Measurements from ENCODE around the gene SCAI.
"Not testable (repeated sequence)": the region's sequence is repeated elsewhere in the genome, so short reads cannot be mapped to it uniquely, and the experiment has no call there.

Gene SCAI

DNA sequence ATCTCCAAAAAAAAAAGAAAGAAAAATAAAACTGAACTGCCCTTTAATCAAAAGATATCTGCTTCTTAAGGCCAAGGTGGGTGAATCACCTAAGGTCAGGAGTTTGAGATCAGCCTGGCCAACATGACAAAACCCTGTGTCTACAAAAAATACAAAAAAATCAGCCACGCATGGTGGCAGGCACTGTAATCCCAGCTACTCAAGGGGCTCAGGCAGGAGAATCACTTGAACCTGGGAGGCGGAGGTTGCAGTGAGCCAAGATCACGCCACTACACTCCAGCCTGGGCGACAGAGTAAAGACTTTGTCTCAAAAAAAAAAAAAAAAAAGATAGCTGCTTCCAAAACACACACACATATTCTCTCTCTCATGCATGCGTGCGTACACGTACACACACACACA lies 17.8 kb downstream of the SCAI start:
- H3K4me3 ChIP-seq (replicated peaks; ENCODE audit: low read depth, low read length): no peak overlapping the region
- DNase-seq (ENCODE audit: extremely low read depth, insufficient read length): no peak
- H3K27me3 ChIP-seq (replicated peaks; ENCODE audit: control insufficient read depth, insufficient read depth, low read length): no peaks in the 10 kb centered on the region
- TF ChIP-seq, protein P1, sequence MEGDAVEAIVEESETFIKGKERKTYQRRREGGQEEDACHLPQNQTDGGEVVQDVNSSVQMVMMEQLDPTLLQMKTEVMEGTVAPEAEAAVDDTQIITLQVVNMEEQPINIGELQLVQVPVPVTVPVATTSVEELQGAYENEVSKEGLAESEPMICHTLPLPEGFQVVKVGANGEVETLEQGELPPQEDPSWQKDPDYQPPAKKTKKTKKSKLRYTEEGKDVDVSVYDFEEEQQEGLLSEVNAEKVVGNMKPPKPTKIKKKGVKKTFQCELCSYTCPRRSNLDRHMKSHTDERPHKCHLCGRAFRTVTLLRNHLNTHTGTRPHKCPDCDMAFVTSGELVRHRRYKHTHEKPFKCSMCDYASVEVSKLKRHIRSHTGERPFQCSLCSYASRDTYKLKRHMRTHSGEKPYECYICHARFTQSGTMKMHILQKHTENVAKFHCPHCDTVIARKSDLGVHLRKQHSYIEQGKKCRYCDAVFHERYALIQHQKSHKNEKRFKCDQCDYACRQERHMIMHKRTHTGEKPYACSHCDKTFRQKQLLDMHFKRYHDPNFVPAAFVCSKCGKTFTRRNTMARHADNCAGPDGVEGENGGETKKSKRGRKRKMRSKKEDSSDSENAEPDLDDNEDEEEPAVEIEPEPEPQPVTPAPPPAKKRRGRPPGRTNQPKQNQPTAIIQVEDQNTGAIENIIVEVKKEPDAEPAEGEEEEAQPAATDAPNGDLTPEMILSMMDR (IDR thresholded peaks at IDR 0.05; ENCODE audit: insufficient read depth, low read length, poor library complexity, severe bottlenecking): no peak
- H3K36me3 ChIP-seq (ENCODE audit: control insufficient read depth, insufficient read depth, low read length): no peaks in the 10 kb centered on the region

- Histone ChIP-seq H3K27me3 (replicated peaks; ENCODE audit: control insufficient read depth, insufficient read depth, low read length) (no peaks in the 10 kb centered on the region), H3K36me3 (ENCODE audit: control insufficient read depth, insufficient read depth, low read length) (no peaks in the 10 kb centered on the region; the same call in 1 of the 2 replicates), H3K4me3 (replicated peaks; ENCODE audit: low read depth, low read length) (no peak overlapping the region)
- DNase-seq (ENCODE audit: extremely low read depth, insufficient read length): no peak
- TF ChIP-seq, protein P1 (IDR thresholded peaks at IDR 0.05; ENCODE audit: insufficient read depth, low read length, poor library complexity, severe bottlenecking): no peak
Observed at GRCh38 chr9:125121146-125121545, 22.2 kb downstream of the SCAI start.

- TF ChIP-seq, protein P1 (IDR thresholded peaks at IDR 0.05; ENCODE audit: insufficient read depth, low read length, poor library complexity, severe bottlenecking): no peak
- Histone ChIP-seq H3K4me3 (replicated peaks; ENCODE audit: low read depth, low read length) (no peak overlapping the region), H3K27me3 (replicated peaks; ENCODE audit: control insufficient read depth, insufficient read depth, low read length) (no peaks in the 10 kb centered on the region), H3K36me3 (ENCODE audit: control insufficient read depth, insufficient read depth, low read length) (no peaks in the 10 kb centered on the region; the same call in 1 of the 2 replicates)
- no peak for DNase-seq (ENCODE audit: extremely low read depth, insufficient read length)
Observed at GRCh38 chr9:125119643-125120286, 23.6 kb downstream of the SCAI start.

DNA sequence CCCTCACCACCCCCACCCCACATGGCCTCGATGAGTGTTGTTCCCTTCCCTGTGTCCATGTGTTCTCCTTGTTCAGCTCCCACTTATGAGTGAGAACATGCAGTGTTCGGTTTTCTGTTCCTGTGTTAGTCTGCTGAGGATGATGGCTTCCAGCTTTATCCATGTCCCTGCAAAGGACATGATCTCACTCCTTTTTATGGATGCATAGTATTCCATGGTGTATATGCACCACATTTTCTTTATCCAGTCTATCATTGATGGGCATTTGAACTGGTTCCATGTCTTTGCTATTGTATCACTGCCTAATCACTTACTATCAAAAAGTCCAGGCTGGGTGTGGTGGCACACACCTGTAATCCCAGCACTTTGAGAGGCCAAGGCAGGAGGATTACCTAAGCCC lies 24.6 kb downstream of the SCAI start:
- not testable (repeated sequence) for DNase-seq (ENCODE audit: extremely low read depth, insufficient read length); H3K36me3 ChIP-seq (ENCODE audit: control insufficient read depth, insufficient read depth, low read length); H3K27me3 ChIP-seq (replicated peaks; ENCODE audit: control insufficient read depth, insufficient read depth, low read length); H3K4me3 ChIP-seq (replicated peaks; ENCODE audit: low read depth, low read length)

- DNase-seq (ENCODE audit: extremely low read depth, insufficient read length); H3K36me3 ChIP-seq (ENCODE audit: control insufficient read depth, insufficient read depth, low read length): not testable (repeated sequence)
Observed at GRCh38 chr9:125114503-125114902, 28.8 kb downstream of the SCAI start.

DNA sequence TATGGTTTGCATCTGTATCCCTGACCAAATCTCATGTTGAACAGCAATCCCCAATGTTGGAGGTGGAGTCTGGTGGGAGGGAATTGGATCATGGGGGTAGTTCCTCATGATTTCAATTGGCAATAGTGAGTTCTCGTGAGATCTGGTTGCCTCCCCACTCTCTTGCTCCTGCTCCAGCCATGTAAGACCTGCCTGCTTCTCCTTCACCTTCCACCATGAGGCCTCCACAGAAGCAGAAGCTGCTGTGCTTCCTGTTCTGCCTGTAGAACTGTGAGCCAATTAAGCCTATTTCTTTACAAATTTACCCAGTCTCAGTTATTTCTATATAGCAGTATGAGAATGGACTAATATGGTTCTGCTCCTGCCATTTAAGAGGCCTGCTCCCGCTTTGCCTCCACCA lies 32.9 kb downstream of the SCAI start:
- Histone ChIP-seq H3K4me3 (replicated peaks; ENCODE audit: low read depth, low read length) (no peak overlapping the region), H3K27me3 (replicated peaks; ENCODE audit: control insufficient read depth, insufficient read depth, low read length) (no peaks in the 10 kb centered on the region), H3K36me3 (ENCODE audit: control insufficient read depth, insufficient read depth, low read length) (no peaks in the 10 kb centered on the region)
- DNase-seq (ENCODE audit: extremely low read depth, insufficient read length): no peak
- TF ChIP-seq, protein P1 (IDR thresholded peaks at IDR 0.05; ENCODE audit: insufficient read depth, low read length, poor library complexity, severe bottlenecking): no peak

More at GRCh38 chr9:125114503-125114902, 28.8 kb downstream of the SCAI start:
- H3K4me3 ChIP-seq (replicated peaks; ENCODE audit: low read depth, low read length); H3K27me3 ChIP-seq (replicated peaks; ENCODE audit: control insufficient read depth, insufficient read depth, low read length): not testable (repeated sequence)

- H3K36me3 ChIP-seq (ENCODE audit: control insufficient read depth, insufficient read depth, low read length); H3K27me3 ChIP-seq (replicated peaks; ENCODE audit: control insufficient read depth, insufficient read depth, low read length); H3K4me3 ChIP-seq (replicated peaks; ENCODE audit: low read depth, low read length); DNase-seq (ENCODE audit: extremely low read depth, insufficient read length): not testable (repeated sequence)
Observed at GRCh38 chr9:125108541-125108940, 34.8 kb downstream of the SCAI start.

All from GM06990 (cell line).